ENCODE results near the gene MRPS12. TPM values are rescaled to one million over a fixed set of nuclear protein-coding genes. Genes with fewer than 3 reads are reported as not detected.

MRPS12 gene
- total RNA-seq, 1 donor from 2014 or later = 74.9 TPM

DNA sequence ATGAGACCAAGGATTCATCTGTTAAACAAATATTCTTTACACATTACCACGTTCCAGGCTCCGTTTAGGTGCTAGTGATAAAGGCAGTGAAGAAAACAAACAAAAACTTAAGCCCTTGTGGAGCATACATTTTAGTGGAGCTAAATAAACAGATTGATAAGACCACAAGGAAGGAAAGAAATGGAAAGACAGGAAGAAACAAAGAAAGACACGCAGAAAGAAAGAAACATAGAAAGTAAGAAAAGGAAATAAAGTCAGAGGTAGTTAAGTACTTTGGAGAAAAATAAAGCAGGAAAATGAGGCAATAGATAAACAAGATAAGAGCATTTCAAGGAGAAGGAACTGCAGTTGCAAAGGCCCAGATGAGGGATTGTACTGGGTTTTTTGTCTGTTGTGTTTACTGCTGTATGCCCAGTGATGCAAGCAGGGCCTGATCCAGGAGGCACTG, 30.0 kb upstream of the MRPS12 start:
- TF ChIP-seq, protein P1, sequence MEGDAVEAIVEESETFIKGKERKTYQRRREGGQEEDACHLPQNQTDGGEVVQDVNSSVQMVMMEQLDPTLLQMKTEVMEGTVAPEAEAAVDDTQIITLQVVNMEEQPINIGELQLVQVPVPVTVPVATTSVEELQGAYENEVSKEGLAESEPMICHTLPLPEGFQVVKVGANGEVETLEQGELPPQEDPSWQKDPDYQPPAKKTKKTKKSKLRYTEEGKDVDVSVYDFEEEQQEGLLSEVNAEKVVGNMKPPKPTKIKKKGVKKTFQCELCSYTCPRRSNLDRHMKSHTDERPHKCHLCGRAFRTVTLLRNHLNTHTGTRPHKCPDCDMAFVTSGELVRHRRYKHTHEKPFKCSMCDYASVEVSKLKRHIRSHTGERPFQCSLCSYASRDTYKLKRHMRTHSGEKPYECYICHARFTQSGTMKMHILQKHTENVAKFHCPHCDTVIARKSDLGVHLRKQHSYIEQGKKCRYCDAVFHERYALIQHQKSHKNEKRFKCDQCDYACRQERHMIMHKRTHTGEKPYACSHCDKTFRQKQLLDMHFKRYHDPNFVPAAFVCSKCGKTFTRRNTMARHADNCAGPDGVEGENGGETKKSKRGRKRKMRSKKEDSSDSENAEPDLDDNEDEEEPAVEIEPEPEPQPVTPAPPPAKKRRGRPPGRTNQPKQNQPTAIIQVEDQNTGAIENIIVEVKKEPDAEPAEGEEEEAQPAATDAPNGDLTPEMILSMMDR (conservative IDR thresholded peaks at IDR 0.05; ENCODE audit: low read depth, low read length) = no peak
- DNase-seq (ENCODE audit: low read depth) = no peak
- H3K4me3 ChIP-seq (ENCODE audit: low read depth, low read length) = peak overlapping the region; percentile 83

- no peak for DNase-seq (ENCODE audit: low read depth)
- TF ChIP-seq, protein P1 (conservative IDR thresholded peaks at IDR 0.05; ENCODE audit: low read depth, low read length) = no peak
- no peak overlapping the region for H3K4me3 ChIP-seq (ENCODE audit: low read depth, low read length)
Measured at GRCh38 chr19:38901683-38902082, 29.1 kb upstream of the MRPS12 start.

DNA sequence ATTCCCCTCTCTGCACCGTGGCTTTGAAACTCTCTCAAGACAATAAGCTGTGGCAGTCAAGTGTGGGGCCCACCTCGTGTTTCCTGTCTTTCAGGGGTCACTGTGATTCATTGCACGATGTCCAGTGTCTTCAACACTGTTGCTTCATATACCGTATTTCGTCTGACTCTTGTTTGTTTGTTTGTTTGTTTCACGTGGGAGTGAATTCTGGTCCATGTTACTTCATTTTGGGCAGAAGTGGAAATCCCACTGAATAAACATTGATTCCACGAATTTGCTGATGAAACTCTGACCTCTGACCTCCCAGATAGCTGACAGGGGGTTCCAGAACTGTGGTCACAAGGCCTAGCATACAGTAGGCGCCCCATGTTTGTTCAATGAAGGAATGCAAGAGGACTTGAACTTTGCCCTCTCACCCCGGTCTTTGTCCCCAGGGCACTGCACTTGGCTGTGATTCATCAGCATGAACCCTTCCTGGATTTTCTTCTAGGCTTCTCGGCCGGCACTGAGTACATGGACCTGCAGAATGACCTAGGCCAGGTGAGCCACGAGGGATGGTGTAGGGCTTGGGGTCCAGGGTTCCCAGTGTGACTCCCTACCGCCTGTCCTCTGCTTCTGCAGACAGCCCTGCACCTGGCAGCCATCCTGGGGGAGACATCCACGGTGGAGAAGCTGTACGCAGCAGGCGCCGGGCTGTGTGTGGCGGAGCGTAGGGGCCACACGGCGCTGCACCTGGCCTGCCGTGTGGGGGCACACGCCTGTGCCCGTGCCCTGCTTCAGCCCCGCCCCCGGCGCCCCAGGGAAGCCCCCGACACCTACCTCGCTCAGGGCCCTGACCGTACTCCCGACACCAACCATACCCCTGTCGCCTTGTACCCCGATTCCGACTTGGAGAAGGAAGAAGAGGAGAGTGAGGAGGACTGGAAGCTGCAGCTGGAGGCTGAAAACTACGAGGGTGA, 25.9 kb upstream of the MRPS12 start:
- TF ChIP-seq, protein P1 (conservative IDR thresholded peaks at IDR 0.05; ENCODE audit: low read depth, low read length) = no peak
- no peak for DNase-seq (ENCODE audit: low read depth)
- H3K4me3 ChIP-seq (ENCODE audit: low read depth, low read length) = no peak overlapping the region

DNA sequence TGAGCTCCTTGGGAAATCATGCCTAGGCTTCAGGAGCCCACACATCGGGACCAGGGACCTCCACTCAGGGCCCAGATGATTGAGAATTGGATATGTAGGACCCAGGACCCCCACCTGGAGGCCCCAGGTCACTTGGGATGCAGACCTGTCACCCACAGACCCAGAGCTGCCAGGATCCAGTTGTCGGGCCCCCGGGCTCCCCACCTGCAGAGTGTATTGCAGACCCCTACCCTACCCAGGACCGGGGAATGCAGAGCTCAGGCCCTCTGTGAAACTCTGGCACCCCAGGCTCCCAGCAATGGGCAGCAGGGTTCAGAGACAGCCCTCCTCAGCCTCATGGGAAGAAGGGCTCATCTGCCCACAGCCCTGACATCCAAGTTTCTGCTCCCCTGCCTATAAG, 25.1 kb upstream of the MRPS12 start:
- TF ChIP-seq, protein P1 (conservative IDR thresholded peaks at IDR 0.05; ENCODE audit: low read depth, low read length) = no peak
- no peak for DNase-seq (ENCODE audit: low read depth)

GRCh38 chr19:38907227-38907626, 23.5 kb upstream of the MRPS12 start:
- H3K4me3 ChIP-seq (ENCODE audit: low read depth, low read length) = no peak overlapping the region
- TF ChIP-seq, protein P1 (conservative IDR thresholded peaks at IDR 0.05; ENCODE audit: low read depth, low read length) = no peak
- DNase-seq (ENCODE audit: low read depth) = no peak

More for the DNA sequence above, 25.1 kb upstream of the MRPS12 start:
- no peak overlapping the region for H3K4me3 ChIP-seq (ENCODE audit: low read depth, low read length)

DNA sequence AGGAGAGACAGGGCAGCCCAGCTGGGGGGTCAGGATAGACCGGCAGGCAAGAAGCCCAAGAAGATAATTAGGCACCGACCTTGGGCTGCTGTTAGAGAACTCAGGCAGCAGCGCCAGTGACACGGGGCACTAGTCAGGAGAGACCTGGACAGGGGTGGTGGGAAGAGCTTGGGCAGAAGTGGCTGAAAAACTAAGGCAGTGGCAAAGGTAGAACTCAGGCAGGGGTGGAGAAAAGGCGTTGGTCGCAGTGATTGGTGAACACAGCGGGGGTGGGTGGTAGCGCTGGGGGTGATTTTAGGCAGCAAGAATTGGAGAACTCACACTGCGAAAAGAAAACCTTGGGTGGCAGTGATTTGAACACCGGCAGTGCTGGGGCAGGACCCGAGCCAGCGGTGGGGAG, 23.1 kb upstream of the MRPS12 start:
- TF ChIP-seq, protein P1 (conservative IDR thresholded peaks at IDR 0.05; ENCODE audit: low read depth, low read length) = no peak
- no peak overlapping the region for H3K4me3 ChIP-seq (ENCODE audit: low read depth, low read length)
- no peak for DNase-seq (ENCODE audit: low read depth)
